ENCODE measurements around the gene DIP2C. TPM values are rescaled to one million over a fixed set of nuclear protein-coding genes. Genes with fewer than 3 reads are reported as not detected.

The DIP2C gene
- polyA plus RNA-seq, 2 donors = 2.2 to 2.7 TPM

- Histone ChIP-seq H3K27me3 (ENCODE audit: control insufficient read depth in 1 of 2, insufficient read depth in 2 of 2, low read length in 2 of 2) (no peaks in the 10 kb centered on the region), H3K36me3 (ENCODE audit: control insufficient read depth in 2 of 2, insufficient read depth in 2 of 2, low read length in 1 of 2) (peaks cover 0 to 19% of the 10 kb centered on the region in 2 donors), H3K9me3 (ENCODE audit: control insufficient read depth in 2 of 2, insufficient read depth in 1 of 2, low read depth in 1 of 2, low read length in 1 of 2) (no peaks in the 10 kb centered on the region), H3K4me1 (ENCODE audit: control insufficient read depth in 2 of 2, insufficient read depth in 2 of 2, low read length in 1 of 2) (no peaks in the 10 kb centered on the region), H3K27ac (ENCODE audit: low read depth in 2 of 2, low read length in 1 of 2) (no peak overlapping the region), H3K4me3 (ENCODE audit: low read depth in 1 of 2, low read length in 2 of 2) (no peak overlapping the region)
- 92% methylated on average over 5 of the region's 5 CpGs for WGBS, 2 donors
These were observed 410.8 kb downstream of the DIP2C start for GRCh38 chr10:278707-279106.

GRCh38 chr10:277963-278362 lies 411.5 kb downstream of the DIP2C start:
- Histone ChIP-seq H3K27ac (ENCODE audit: low read depth in 2 of 2, low read length in 1 of 2) (no peak overlapping the region), H3K9me3 (ENCODE audit: control insufficient read depth in 2 of 2, insufficient read depth in 1 of 2, low read depth in 1 of 2, low read length in 1 of 2) (no peaks in the 10 kb centered on the region), H3K4me1 (ENCODE audit: control insufficient read depth in 2 of 2, insufficient read depth in 2 of 2, low read length in 1 of 2) (no peaks in the 10 kb centered on the region), H3K4me3 (ENCODE audit: low read depth in 1 of 2, low read length in 2 of 2) (no peak overlapping the region), H3K27me3 (ENCODE audit: control insufficient read depth in 1 of 2, insufficient read depth in 2 of 2, low read length in 2 of 2) (no peaks in the 10 kb centered on the region), H3K36me3 (ENCODE audit: control insufficient read depth in 2 of 2, insufficient read depth in 2 of 2, low read length in 1 of 2) (peaks cover 0 to 17% of the 10 kb centered on the region in 2 donors)
- WGBS, 2 donors = 96% methylated on average over 19 of the region's 19 CpGs

GRCh38 chr10:275680-276079 lies 413.8 kb downstream of the DIP2C start:
- H3K36me3 ChIP-seq (ENCODE audit: control insufficient read depth in 2 of 2, insufficient read depth in 2 of 2, low read length in 1 of 2) = peaks cover 0 to 10% of the 10 kb centered on the region in 2 donors
- H3K4me1 ChIP-seq (ENCODE audit: control insufficient read depth in 2 of 2, insufficient read depth in 2 of 2, low read length in 1 of 2) = no peaks in the 10 kb centered on the region
- no peak overlapping the region for H3K27ac ChIP-seq (ENCODE audit: low read depth in 2 of 2, low read length in 1 of 2)
- no peaks in the 10 kb centered on the region for H3K27me3 ChIP-seq (ENCODE audit: control insufficient read depth in 1 of 2, insufficient read depth in 2 of 2, low read length in 2 of 2)
- H3K4me3 ChIP-seq (ENCODE audit: low read depth in 1 of 2, low read length in 2 of 2) = no peak overlapping the region
- no peaks in the 10 kb centered on the region for H3K9me3 ChIP-seq (ENCODE audit: control insufficient read depth in 2 of 2, insufficient read depth in 1 of 2, low read depth in 1 of 2, low read length in 1 of 2)
- WGBS, 2 donors = 93 to 96% methylated on average over 18 of the region's 18 CpGs

- no peak overlapping the region for H3K27ac ChIP-seq (ENCODE audit: low read depth in 2 of 2, low read length in 1 of 2)
- H3K4me3 ChIP-seq (ENCODE audit: low read depth in 1 of 2, low read length in 2 of 2) = no peak overlapping the region
- H3K36me3 ChIP-seq (ENCODE audit: control insufficient read depth in 2 of 2, insufficient read depth in 2 of 2, low read length in 1 of 2) = peaks cover 0 to 8% of the 10 kb centered on the region in 2 donors
- H3K4me1 ChIP-seq (ENCODE audit: control insufficient read depth in 2 of 2, insufficient read depth in 2 of 2, low read length in 1 of 2) = no peaks in the 10 kb centered on the region
- H3K27me3 ChIP-seq (ENCODE audit: control insufficient read depth in 1 of 2, insufficient read depth in 2 of 2, low read length in 2 of 2) = no peaks in the 10 kb centered on the region
- WGBS, 2 donors = 79 to 86% methylated on average over 2 of the region's 2 CpGs
- no peaks in the 10 kb centered on the region for H3K9me3 ChIP-seq (ENCODE audit: control insufficient read depth in 2 of 2, insufficient read depth in 1 of 2, low read depth in 1 of 2, low read length in 1 of 2)
These were observed 414.6 kb downstream of the DIP2C start for GRCh38 chr10:274866-275265.

GRCh38 chr10:273088-273487 lies 416.4 kb downstream of the DIP2C start:
- Histone ChIP-seq H3K9me3 (ENCODE audit: control insufficient read depth in 2 of 2, insufficient read depth in 1 of 2, low read depth in 1 of 2, low read length in 1 of 2) (no peaks in the 10 kb centered on the region), H3K4me1 (ENCODE audit: control insufficient read depth in 2 of 2, insufficient read depth in 2 of 2, low read length in 1 of 2) (no peaks in the 10 kb centered on the region), H3K4me3 (ENCODE audit: low read depth in 1 of 2, low read length in 2 of 2) (no peak overlapping the region), H3K36me3 (ENCODE audit: control insufficient read depth in 2 of 2, insufficient read depth in 2 of 2, low read length in 1 of 2) (peaks cover 0 to 5% of the 10 kb centered on the region in 2 donors), H3K27ac (ENCODE audit: low read depth in 2 of 2, low read length in 1 of 2) (no peak overlapping the region), H3K27me3 (ENCODE audit: control insufficient read depth in 1 of 2, insufficient read depth in 2 of 2, low read length in 2 of 2) (no peaks in the 10 kb centered on the region)
- 95 to 96% methylated on average over 16 of the region's 16 CpGs for WGBS, 2 donors

- no peak overlapping the region for H3K27ac ChIP-seq (ENCODE audit: low read depth in 2 of 2, low read length in 1 of 2)
- H3K4me3 ChIP-seq (ENCODE audit: low read depth in 1 of 2, low read length in 2 of 2) = no peak overlapping the region
- H3K27me3 ChIP-seq (ENCODE audit: control insufficient read depth in 1 of 2, insufficient read depth in 2 of 2, low read length in 2 of 2) = no peaks in the 10 kb centered on the region
- no peaks in the 10 kb centered on the region for H3K4me1 ChIP-seq (ENCODE audit: control insufficient read depth in 2 of 2, insufficient read depth in 2 of 2, low read length in 1 of 2)
- H3K9me3 ChIP-seq (ENCODE audit: control insufficient read depth in 2 of 2, insufficient read depth in 1 of 2, low read depth in 1 of 2, low read length in 1 of 2) = no peaks in the 10 kb centered on the region
- 94 to 95% methylated on average over 6 of the region's 6 CpGs for WGBS, 2 donors
- no peaks in the 10 kb centered on the region for H3K36me3 ChIP-seq (ENCODE audit: control insufficient read depth in 2 of 2, insufficient read depth in 2 of 2, low read length in 1 of 2)
These were observed 417.7 kb downstream of the DIP2C start for GRCh38 chr10:271722-272121.

DNA sequence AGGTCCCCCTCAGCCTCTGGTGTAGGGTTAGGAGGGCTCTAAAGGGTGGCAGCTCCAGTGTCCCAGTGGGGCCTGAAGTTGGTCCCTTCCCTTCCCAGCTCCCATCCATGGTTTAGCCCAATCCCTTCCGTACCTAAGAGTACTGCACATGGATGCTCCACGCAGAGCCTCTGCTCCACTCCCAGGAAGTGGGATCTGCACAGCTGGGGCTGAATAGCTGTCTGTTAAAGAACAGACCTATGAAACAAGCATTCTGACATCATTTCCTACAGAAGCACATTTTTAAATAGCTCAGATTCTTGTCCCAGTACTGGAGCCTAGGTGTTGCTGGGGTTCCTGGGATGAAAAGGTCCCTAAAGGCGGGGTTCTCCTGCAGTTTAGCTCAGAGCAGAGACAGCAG lies 418.3 kb downstream of the DIP2C start:
- H3K4me1 ChIP-seq (ENCODE audit: control insufficient read depth in 2 of 2, insufficient read depth in 2 of 2, low read length in 1 of 2) = no peaks in the 10 kb centered on the region
- WGBS, 2 donors = 73 to 86% methylated on average over 3 of the region's 3 CpGs
- no peaks in the 10 kb centered on the region for H3K9me3 ChIP-seq (ENCODE audit: control insufficient read depth in 2 of 2, insufficient read depth in 1 of 2, low read depth in 1 of 2, low read length in 1 of 2)

GRCh38 chr10:269440-270074 lies 419.9 kb downstream of the DIP2C start:
- H3K36me3 ChIP-seq (ENCODE audit: control insufficient read depth in 2 of 2, insufficient read depth in 2 of 2, low read length in 1 of 2) = no peaks in the 10 kb centered on the region

More for the DNA sequence above, 418.3 kb downstream of the DIP2C start:
- no peaks in the 10 kb centered on the region for H3K36me3 ChIP-seq (ENCODE audit: control insufficient read depth in 2 of 2, insufficient read depth in 2 of 2, low read length in 1 of 2)
- no peak overlapping the region for H3K27ac ChIP-seq (ENCODE audit: low read depth in 2 of 2, low read length in 1 of 2)
- H3K4me3 ChIP-seq (ENCODE audit: low read depth in 1 of 2, low read length in 2 of 2) = no peak overlapping the region
- H3K27me3 ChIP-seq (ENCODE audit: control insufficient read depth in 1 of 2, insufficient read depth in 2 of 2, low read length in 2 of 2) = no peaks in the 10 kb centered on the region

DNA sequence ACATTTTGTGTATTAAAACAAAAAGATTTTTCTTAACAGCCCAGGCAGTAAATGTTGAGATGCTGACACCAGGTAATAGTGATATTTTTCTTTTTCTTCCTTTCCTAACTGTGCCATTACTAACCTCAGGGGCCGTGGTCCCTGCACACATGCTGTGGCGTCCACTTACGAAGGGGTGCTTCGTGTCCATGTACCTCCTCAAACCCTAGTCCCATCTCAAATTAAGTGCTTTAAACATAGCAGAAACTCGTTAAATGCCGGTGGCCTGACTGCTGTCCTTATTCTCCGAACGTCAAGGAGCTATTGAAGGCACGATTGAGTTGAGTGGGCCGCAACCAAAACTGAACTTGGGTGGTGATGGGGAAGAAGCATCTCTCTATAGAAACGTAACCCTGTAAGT lies 421.8 kb downstream of the DIP2C start:
- 91 to 93% methylated on average over 11 of the region's 11 CpGs for WGBS, 2 donors
- no peaks in the 10 kb centered on the region for H3K36me3 ChIP-seq (ENCODE audit: control insufficient read depth in 2 of 2, insufficient read depth in 2 of 2, low read length in 1 of 2)

More at GRCh38 chr10:269440-270074, 419.9 kb downstream of the DIP2C start:
- Histone ChIP-seq H3K27ac (ENCODE audit: low read depth in 2 of 2, low read length in 1 of 2) (no peak overlapping the region), H3K4me1 (ENCODE audit: control insufficient read depth in 2 of 2, insufficient read depth in 2 of 2, low read length in 1 of 2) (no peaks in the 10 kb centered on the region), H3K4me3 (ENCODE audit: low read depth in 1 of 2, low read length in 2 of 2) (no peak overlapping the region), H3K9me3 (ENCODE audit: control insufficient read depth in 2 of 2, insufficient read depth in 1 of 2, low read depth in 1 of 2, low read length in 1 of 2) (no peaks in the 10 kb centered on the region), H3K27me3 (ENCODE audit: control insufficient read depth in 1 of 2, insufficient read depth in 2 of 2, low read length in 2 of 2) (no peaks in the 10 kb centered on the region)
- 77 to 80% methylated on average over 10 of the region's 10 CpGs for WGBS, 2 donors

DNA sequence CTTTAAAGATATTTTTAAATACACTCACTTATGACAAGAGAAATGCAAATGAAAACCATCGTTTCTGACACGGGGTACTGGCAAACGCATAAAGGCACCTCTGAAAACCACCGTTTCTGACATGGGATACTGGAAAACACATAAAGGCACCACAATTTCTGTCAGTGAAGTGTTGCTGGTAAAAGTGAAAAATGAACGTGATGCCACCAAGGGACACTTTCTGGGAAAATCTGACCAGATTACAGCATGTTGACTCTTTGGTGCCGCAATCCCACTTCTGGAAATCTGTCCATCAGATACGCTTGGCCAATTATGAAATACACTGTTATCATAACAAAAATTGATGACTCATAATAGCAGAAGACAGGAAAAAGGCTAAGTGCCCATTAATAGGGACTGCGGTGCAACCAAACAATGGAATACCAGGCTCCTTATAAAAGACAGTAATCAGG lies 422.5 kb downstream of the DIP2C start:
- Histone ChIP-seq H3K9me3 (ENCODE audit: control insufficient read depth in 2 of 2, insufficient read depth in 1 of 2, low read depth in 1 of 2, low read length in 1 of 2) (no peaks in the 10 kb centered on the region), H3K36me3 (ENCODE audit: control insufficient read depth in 2 of 2, insufficient read depth in 2 of 2, low read length in 1 of 2) (no peaks in the 10 kb centered on the region), H3K4me3 (ENCODE audit: low read depth in 1 of 2, low read length in 2 of 2) (no peak overlapping the region), H3K27me3 (ENCODE audit: control insufficient read depth in 1 of 2, insufficient read depth in 2 of 2, low read length in 2 of 2) (no peaks in the 10 kb centered on the region), H3K27ac (ENCODE audit: low read depth in 2 of 2, low read length in 1 of 2) (no peak overlapping the region), H3K4me1 (ENCODE audit: control insufficient read depth in 2 of 2, insufficient read depth in 2 of 2, low read length in 1 of 2) (no peaks in the 10 kb centered on the region)
- 37 to 50% methylated on average over 8 of the region's 8 CpGs for WGBS, 2 donors

More for the DNA sequence above, 421.8 kb downstream of the DIP2C start:
- Histone ChIP-seq H3K9me3 (ENCODE audit: control insufficient read depth in 2 of 2, insufficient read depth in 1 of 2, low read depth in 1 of 2, low read length in 1 of 2) (no peaks in the 10 kb centered on the region), H3K27me3 (ENCODE audit: control insufficient read depth in 1 of 2, insufficient read depth in 2 of 2, low read length in 2 of 2) (no peaks in the 10 kb centered on the region), H3K27ac (ENCODE audit: low read depth in 2 of 2, low read length in 1 of 2) (no peak overlapping the region), H3K4me1 (ENCODE audit: control insufficient read depth in 2 of 2, insufficient read depth in 2 of 2, low read length in 1 of 2) (no peaks in the 10 kb centered on the region), H3K4me3 (ENCODE audit: low read depth in 1 of 2, low read length in 2 of 2) (no peak overlapping the region)

Measured in esophagus (tissue), 2 donors.